NCI-H187 treated with DMSO at 0.1 percent for 48 hours (cell line): ENCODE data around the gene FKBP8.
"Not testable (repeated sequence)": the region's sequence is repeated elsewhere in the genome, so short reads cannot be mapped to it uniquely, and the experiment has no call there.

Experiments
- DNase-seq: peaks from one replicate; lab custom pipeline; 2025; lab: John Stamatoyannopoulos, UW

Gene FKBP8

GRCh38 chr19:18542941-18543813 lies at the start of gene FKBP8:
FKBP8 (minus strand) TSS chr19:18543573; CDS start chr19:18541970, 1,603 bp downstream.
- DNase-seq, result no peak

GRCh38 chr19:18592732-18593131 lies 49.4 kb upstream of the FKBP8 start:
- not testable (repeated sequence) for DNase-seq

DNA sequence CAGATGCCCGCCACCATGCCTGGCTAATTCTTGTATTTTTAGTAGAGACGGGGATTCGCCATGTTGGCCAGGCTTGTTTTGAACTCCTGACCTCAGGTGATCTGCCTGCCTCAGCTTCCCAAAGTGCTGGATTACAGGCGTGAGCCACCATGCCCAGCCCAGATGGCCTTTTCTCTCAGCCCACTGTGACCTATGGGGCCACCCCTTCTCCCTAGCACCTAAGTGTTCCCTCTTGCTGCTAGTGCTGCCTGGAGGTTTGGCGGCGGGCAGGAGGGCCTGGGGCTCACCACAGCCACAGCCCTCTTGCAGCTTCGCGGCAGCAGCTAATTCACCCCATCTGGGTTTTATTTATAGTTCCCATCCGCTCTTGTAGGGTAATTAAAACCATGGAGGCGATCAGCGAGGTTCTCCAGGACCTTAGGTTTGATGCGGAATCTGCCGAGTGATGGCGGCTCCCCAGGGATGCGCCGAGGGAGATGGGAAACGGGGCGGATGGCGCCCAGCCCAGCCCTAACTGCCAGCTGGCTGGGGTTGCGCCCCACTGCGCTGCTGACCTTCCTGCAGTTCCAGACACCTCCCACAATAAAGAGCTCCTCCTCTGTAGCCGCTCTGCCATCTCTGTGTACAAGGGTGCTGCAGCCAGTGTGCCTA lies 48.5 kb upstream of the FKBP8 start:
- no peak for DNase-seq

GRCh38 chr19:18590273-18591272 lies 47.2 kb upstream of the FKBP8 start:
- no peak for DNase-seq

DNA sequence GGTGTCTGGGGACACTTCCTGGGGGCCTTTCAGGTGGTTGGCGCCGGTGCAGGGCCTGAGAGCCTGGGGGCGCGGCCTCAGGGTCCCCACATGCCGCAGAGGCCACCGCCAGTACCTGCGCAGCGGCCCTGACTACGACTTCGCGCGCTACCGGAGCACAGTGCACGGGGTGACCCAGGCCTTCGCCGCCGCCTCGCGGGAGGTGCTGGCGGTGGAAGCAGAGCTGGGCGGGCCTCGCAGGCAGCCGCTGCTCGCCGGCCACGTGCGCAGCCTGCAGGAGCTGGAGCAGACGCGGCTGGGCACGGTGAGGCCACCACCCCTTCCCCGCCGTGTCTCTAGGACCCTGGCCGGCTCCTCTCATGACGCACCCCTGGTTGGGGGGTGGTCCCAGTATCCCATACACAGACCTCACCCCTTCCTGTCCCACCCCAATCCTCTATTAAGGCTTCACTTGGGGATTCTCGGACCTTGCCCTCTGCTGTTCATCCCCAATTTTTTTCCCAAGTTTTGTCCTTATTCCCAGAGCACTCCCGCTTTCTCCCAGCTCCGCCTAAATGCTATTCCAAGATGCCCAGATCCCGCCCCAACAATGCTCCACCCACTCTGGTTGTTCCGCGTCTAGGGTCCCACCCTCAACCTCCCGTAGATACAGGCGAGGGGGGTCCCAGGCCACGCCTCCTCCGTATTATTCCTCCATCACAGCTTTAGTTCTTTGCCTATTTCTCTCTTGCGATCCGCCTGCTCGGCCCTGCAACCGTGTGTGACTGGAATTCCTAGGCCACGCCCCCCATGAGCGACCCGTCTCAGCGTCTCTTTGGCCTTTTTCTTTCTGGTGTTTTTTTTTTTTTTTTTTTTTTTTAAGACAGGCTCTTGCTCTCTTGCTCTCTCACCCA lies 46.3 kb upstream of the FKBP8 start:
- no peak for DNase-seq

DNA sequence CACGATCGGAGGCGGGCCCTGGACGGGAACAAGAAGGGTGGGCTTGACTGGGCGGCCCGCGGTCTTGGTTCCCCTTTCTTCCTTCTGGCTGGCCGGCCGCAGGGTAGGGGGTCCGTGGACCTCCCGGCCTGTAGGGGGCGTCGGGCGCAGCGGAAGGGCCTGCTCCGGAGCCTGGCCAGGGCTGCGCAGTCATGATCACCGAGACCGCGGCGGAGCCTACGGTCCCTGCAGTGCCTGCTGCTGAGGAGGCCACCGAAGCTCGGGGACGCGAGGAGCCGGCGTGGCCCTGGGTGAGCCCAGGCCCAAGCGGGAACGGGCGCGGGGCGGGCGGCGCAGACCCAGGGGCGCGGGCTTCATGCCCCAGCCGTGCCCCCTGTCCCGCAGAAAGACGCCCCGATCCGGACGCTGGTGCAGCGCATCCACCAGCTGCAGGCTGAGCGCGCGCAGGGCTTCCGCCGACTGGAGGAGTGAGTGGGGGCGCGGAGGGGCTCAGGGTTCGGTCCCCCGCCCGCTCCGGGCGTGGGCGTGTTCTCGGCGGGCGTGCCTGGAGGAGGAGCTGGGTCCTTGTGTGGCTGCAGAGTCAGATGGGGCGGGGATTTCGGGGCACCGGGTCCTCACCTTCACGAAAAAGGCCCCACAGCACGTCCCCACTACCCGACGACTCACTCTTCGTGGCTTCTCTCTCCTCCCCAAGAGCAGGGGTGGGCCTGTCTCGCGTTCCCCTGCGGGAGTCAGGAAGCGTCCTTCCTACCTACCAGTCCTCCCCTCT lies 45.4 kb upstream of the FKBP8 start, which contains the start of gene REX1BD:
TSS of gene REX1BD (plus strand) at position 188 of the 769 bp plus-strand sequence. CDS start at position 192, 4 bp downstream.
- DNase-seq, result no peak

DNA sequence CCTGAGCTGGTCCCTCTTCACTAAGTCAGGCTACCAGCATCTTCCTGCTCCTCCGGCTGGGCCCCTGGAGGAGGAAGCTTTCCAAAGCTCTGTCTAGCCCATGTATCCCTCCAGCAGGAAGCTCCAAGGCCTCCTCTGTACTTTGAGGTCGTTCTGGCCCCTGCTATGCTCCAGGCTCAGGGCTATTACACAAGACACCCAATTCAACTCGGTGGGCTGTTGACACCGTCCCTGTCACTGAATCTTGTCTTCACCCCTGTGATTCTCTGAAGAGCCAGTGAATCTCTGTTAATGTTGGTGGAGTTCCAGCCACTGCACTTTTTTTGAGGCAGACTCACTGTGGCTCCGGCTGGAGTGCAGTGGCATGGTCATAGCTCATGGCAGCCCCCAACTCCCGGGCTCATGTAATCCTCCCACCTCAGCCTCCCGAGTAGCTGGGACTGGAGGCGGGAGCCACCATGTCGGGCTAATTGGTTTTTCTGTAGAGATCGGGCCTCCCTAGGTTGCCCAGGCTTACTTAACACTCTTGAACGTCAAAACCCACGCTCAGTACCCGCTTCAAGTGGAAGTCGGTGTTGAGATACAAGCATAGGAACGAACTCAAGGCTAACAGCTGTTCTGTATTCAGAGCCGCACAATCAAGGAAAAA lies 44.7 kb upstream of the FKBP8 start:
- DNase-seq, result no peak

- no peak for DNase-seq
Observed at GRCh38 chr19:18587561-18587960, 44.2 kb upstream of the FKBP8 start.

DNA sequence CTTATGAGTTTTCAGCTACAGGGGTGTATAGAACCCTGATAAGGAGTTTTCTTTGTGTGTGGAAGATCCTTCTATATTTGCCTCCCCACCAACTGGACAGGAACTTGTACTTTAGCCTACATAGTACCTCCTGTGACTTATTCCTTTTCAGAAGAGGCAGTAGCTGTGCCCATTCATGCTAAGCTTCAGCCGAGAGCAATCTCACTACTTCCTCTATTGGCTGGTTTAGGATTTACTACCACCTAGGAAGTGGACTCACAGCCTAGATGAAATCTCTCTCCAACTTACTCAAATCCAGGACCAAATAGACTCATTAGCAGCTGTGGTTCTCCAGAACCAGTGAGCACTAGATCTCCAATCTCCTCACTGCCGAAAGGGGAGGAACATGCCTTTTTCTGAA lies 42.9 kb upstream of the FKBP8 start:
- no peak for DNase-seq

- DNase-seq, result no peak
Observed at GRCh38 chr19:18580311-18580710, 36.9 kb upstream of the FKBP8 start.

DNA sequence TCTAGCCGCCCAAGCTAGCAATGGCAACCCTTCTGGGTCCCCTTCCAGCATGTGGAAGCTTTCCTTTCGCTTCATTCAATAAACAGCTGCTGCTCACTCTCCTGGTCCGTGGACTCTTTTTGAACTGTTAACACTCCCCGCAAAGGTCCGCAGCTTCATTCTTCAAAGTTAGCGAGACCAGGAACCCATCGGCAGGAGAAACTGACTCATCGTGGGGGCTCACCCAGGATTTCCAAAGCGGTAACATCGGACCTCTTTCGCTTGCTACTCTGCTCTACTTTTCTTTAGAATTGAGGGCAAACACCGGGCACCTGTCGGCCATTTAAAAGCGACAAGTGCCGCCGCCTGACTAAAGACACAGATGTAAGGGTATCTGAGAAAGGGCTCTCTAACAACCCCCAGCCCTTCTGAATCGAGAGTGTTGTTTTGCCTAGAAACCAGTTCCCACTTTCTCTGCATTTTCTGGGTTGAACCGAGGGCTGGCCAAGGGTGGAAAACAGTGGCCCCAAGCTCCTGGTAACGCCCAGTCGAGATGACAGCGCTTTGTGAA lies 34.1 kb upstream of the FKBP8 start:
- no peak for DNase-seq

- DNase-seq, result no peak
Observed at GRCh38 chr19:18576383-18576782, 33.0 kb upstream of the FKBP8 start.

DNA sequence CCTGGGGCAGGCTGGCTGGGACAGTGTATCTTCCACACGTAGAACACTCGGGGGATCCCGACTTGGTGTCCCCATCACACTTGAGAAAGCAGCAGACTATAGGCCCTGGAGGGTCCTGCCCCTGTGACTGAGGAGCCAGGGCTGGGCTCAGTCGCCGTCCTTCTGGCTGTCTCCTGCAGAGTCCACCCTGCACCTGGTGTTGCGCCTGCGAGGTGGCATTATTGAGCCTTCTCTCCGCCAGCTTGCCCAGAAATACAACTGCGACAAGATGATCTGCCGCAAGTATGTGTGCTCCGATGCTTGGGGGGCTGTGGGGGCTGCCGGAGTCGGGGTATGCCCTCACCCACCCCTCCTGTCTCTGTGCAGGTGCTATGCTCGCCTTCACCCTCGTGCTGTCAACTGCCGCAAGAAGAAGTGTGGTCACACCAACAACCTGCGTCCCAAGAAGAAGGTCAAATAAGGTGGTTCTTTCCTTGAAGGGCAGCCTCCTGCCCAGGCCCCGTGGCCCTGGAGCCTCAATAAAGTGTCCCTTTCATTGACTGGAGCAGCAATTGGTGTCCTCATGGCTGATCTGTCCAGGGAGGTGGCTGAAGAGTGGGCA lies 31.4 kb upstream of the FKBP8 start:
- DNase-seq, result no peak

DNA sequence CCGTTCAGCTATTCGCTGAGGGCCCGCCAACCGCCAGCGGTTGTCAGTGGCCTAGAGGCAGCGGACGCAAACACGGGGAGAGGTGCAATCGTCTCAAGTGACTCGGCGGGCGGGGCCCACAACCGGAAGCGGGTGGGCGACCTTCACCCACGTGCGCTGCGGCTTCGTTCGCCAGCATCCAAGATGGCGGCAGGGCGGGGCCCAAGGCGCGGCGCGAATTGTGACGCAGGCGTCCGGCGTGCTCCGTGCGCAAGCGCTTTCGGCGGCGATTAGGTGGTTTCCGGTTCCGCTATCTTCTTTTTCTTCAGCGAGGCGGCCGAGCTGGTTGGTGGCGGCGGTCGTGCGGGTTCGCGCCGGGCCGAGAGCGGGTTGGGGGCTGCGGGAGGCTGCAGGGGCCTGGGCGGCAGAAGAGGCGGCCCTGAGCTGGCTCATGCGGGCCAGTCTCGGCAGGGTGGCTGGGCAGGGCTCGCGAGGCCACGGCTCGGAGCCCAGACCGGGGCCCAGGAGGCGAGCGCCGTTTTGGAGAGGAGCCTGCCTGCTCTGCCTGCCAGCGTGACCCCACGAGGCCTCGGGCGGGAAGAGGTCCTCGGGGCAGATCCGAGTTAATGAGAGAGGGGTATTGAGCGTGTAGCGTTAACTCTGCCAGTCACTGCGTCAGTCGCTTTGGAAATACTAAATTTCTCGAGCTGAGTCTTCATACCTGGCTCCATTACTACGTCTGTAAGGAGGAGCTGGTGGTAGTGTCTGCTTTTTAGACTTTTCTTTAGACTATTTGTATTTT lies 28.4 kb upstream of the FKBP8 start, which contains the start of gene UBA52:
TSS of gene UBA52 (plus strand) at position 294 of the 781 bp plus-strand sequence. CDS start 1,444 bp downstream, outside the sequence.
- peak; percentile 76 for DNase-seq

- no peak for DNase-seq
Observed at GRCh38 chr19:18568367-18568766, 25.0 kb upstream of the FKBP8 start.

GRCh38 chr19:18566953-18567352 lies 23.6 kb upstream of the FKBP8 start:
- DNase-seq, result no peak

DNA sequence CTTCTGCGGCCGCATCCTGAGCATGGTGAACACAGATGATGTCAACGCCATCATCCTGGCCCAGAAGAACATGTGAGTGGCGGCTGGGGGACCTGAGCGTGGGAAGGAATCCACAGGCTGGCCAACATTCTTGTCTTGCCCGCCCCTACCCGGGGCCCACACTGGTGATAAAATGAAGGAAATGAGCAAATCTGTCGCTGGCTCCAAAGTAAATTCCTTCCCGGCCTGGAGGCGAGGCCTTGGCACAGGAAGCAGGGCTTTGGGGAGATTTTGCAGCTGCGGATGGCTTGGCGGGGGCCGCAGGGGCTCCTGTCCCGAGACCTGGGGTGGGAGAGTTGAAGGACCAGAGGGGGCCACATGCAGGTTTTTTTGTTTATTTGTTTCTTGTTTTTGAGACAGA lies 18.7 kb upstream of the FKBP8 start:
- DNase-seq, result no peak

GRCh38 chr19:18559685-18560084 lies 16.3 kb upstream of the FKBP8 start:
- DNase-seq, result no peak
